Stimulated activated CD8-positive, alpha-beta memory T cell treated with anti-CD3 and anti-CD28 coated beads, Interleukin-2, amount 100 ng/mL, for 1 hour (primary cell): ENCODE data around the gene RPN1.
"Not testable (repeated sequence)": the region's sequence is repeated elsewhere in the genome, so short reads cannot be mapped to it uniquely, and the experiment has no call there.

Source experiments
- DNase-seq, 2 donors: peaks; one replicate each; pipeline ENCODE4 v3.0.0-alpha.2; 2020; ENCODE audit warnings: low read depth in 2 of 2

Gene RPN1

GRCh38 chr3:128650096-128651050, at the start of gene RPN1:
TSS of gene RPN1 (minus strand) at chr3:128650818. CDS start at chr3:128650800, 18 bp downstream.
- peak; percentile 88 for DNase-seq

- no peak for DNase-seq
Observed at GRCh38 chr3:128698211-128699047, 47.8 kb upstream of the RPN1 start.

GRCh38 chr3:128697341-128697740, 46.7 kb upstream of the RPN1 start:
- DNase-seq: no peak

GRCh38 chr3:128693696-128694095, 43.1 kb upstream of the RPN1 start:
- no peak for DNase-seq

GRCh38 chr3:128689060-128689459, 38.4 kb upstream of the RPN1 start:
- DNase-seq: no peak

- no peak for DNase-seq
Observed at GRCh38 chr3:128686465-128686864, 35.8 kb upstream of the RPN1 start.

- no peak for DNase-seq
Observed at GRCh38 chr3:128684986-128685726, 34.5 kb upstream of the RPN1 start.

GRCh38 chr3:128683957-128684356, 33.3 kb upstream of the RPN1 start:
- no peak for DNase-seq

- no peak for DNase-seq
Observed at GRCh38 chr3:128681369-128681829, 30.8 kb upstream of the RPN1 start.

- peak; percentile 90 to 94 for DNase-seq
Observed at GRCh38 chr3:128680603-128681368, 30.2 kb upstream of the RPN1 start.

GRCh38 chr3:128679338-128679737, 28.7 kb upstream of the RPN1 start:
- DNase-seq: no peak

GRCh38 chr3:128675802-128676201, 25.2 kb upstream of the RPN1 start:
- DNase-seq: not testable (repeated sequence)

- DNase-seq: no peak
Observed at GRCh38 chr3:128674161-128674784, 23.7 kb upstream of the RPN1 start.

GRCh38 chr3:128667641-128668040, 17.0 kb upstream of the RPN1 start:
- no peak for DNase-seq

- DNase-seq: no peak
Observed at GRCh38 chr3:128665362-128666021, 14.9 kb upstream of the RPN1 start.

GRCh38 chr3:128663151-128663550, 12.5 kb upstream of the RPN1 start:
- no peak for DNase-seq

- DNase-seq: no peak
Observed at GRCh38 chr3:128655531-128655930, 4.9 kb upstream of the RPN1 start.

GRCh38 chr3:128653993-128654805, 3.6 kb upstream of the RPN1 start:
- DNase-seq: peak in 1 of 2 donors; percentile 5

GRCh38 chr3:128653383-128653992, 2.9 kb upstream of the RPN1 start:
- not testable (repeated sequence) for DNase-seq
